Panc1 (cell line): ENCODE data around the gene CD2BP2. TPM values are rescaled to one million over a fixed set of nuclear protein-coding genes. Genes with fewer than 3 reads are reported as not detected.
"Not testable (repeated sequence)": the region's sequence is repeated elsewhere in the genome, so short reads cannot be mapped to it uniquely, and the experiment has no call there.

ENCODE experiments used
- ATAC-seq: fragments of 200-7000 bp; cut with Tn5 transposase; 2 replicates; pipeline ENCODE4 v1.9.1; 2020; ENCODE audit warnings: mild to moderate bottlenecking, moderate library complexity
- BruUV-seq: library from RNA; stranded (reverse); fragments of 400-500 nt; replicated peaks from 2 replicates; lab custom pipeline; 2021; lab: Mats Ljungman, UMichigan
- CTCF ChIA-PET: fragments of 300-600 bp; sonication (Branson Sonifier 250); formaldehyde crosslinking; loops from one replicate; lab custom pipeline; 2022; ENCODE audit warnings: antibody characterized with exemption; lab: Charles Lee
- POLR2A ChIA-PET: fragments of 300-600 bp; sonication (Branson Sonifier 250); formaldehyde crosslinking; loops from one replicate; lab custom pipeline; 2022; ENCODE audit warnings: antibody characterized with exemption; lab: Charles Lee
- DNase-seq: peaks from one replicate; pipeline ENCODE4 v3.0.0-alpha.2; 2010; ENCODE audit warnings: low read depth, low spot score
- H3K27ac ChIP-seq: 2 replicates; pipeline ENCODE4 v1.5.1; 2011; ENCODE audit warnings: mild to moderate bottlenecking, low read length, inconsistent platforms
- H3K27me3 ChIP-seq: fragments of 200-500 bp; sonication (Bioruptor generic); 2 replicates; pipeline ENCODE4 v1.6.0; 2014; ENCODE audit warnings: low read length, inconsistent platforms; ENCODE audit not compliant: control insufficient read depth, insufficient read depth
- H3K36me3 ChIP-seq: fragments of 200-500 bp; sonication (Bioruptor generic); 2 replicates; pipeline ENCODE4 v1.5.1; 2014; ENCODE audit warnings: inconsistent platforms, mild to moderate bottlenecking, low read length, moderate library complexity; ENCODE audit not compliant: control insufficient read depth, insufficient read depth
- H3K4me1 ChIP-seq: 2 replicates; pipeline ENCODE4 v1.5.1; 2011; ENCODE audit warnings: inconsistent platforms, mild to moderate bottlenecking, low read length, moderate library complexity; ENCODE audit not compliant: control insufficient read depth, insufficient read depth
- H3K4me3 ChIP-seq, 2 experiments: 2 replicates each; pipeline ENCODE4 v1.5.1; 2011 to 2012; ENCODE audit warnings: low read depth in 2 of 2, low read length in 2 of 2, mild to moderate bottlenecking in 2 of 2, inconsistent platforms in 1 of 2, moderate library complexity in 1 of 2
- H3K9me3 ChIP-seq: fragments of 200-500 bp; sonication (Bioruptor generic); 2 replicates; pipeline ENCODE4 v1.5.1; 2014; ENCODE audit warnings: low read depth, mild to moderate bottlenecking, inconsistent platforms, low read length, moderate library complexity; ENCODE audit not compliant: control insufficient read depth, insufficient read depth
- POLR2AphosphoS5 ChIP-seq: IDR thresholded peaks from 2 replicates; pipeline ENCODE4 v1.6.1; 2012; ENCODE audit warnings: mild to moderate bottlenecking, low read depth, low read length, moderate library complexity
- SIN3A ChIP-seq: IDR thresholded peaks from 2 replicates; pipeline ENCODE4 v1.6.1; 2012; ENCODE audit warnings: low read depth, mild to moderate bottlenecking, low read length, moderate library complexity, borderline replicate concordance; ENCODE audit not compliant: insufficient read depth
- TCF7L2 ChIP-seq: IDR thresholded peaks from 2 replicates; pipeline ENCODE4 v1.6.1; 2011; ENCODE audit warnings: mild to moderate bottlenecking, low read depth, low read length, inconsistent platforms
- in situ Hi-C: cut with HindIII; loops from 2 replicates; pipeline ENCODE4 v1.10.0; 2016; ENCODE audit warnings: low sequenced_read_pairs, low pct_unique_long_range_greater_than_20kb
- intact Hi-C: fragments of 100-400 bp; cut with micrococcal nuclease; formaldehyde crosslinking; loops from one replicate; pipeline ENCODE4 v1.10.0; 2022; ENCODE audit not compliant: unreplicated experiment
- total RNA-seq: library from RNA; stranded (reverse); gene quantifications from one replicate; pipeline ENCODE4 v1.2.1, GENCODE V29; 2021; ENCODE audit not compliant: unreplicated experiment
- TF ChIP-seq, protein P1 (sequence below): fragments of 450-650 bp; IDR thresholded peaks from 2 replicates; pipeline ENCODE4 v1.5.1; 2017; ENCODE audit warnings: mild to moderate bottlenecking
- TF ChIP-seq, protein P2 (sequence below), 2 experiments: IDR thresholded peaks; 2 replicates each; pipeline ENCODE4 v1.6.1; 2011 to 2012; ENCODE audit warnings: low read depth in 2 of 2, control low read depth in 1 of 2, low read length in 1 of 2, mild to moderate bottlenecking in 1 of 2, moderate library complexity in 1 of 2; ENCODE audit not compliant: insufficient read depth in 1 of 2

CD2BP2 gene
- total RNA-seq, 1 experiment from 2014 or later, result 90.7 TPM

DNA sequence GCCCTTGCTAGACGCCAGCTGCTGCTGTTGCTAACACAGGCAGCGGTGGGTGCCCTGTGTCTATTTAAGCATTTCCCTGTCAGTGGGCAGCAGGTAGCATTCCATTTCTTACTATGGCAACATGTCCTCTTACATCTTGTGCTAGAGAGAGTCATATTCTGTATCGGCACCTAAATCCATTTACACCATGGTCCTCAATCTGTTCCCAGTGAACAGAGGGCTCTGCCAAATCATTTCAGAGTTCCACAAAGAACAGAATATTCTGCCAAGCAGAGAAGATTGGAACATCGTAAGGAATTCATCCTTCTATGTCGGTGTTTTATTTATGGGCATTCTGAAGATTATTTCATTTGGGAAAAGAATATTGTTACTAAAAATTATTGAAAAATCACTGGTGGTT, 16.4 kb downstream of the CD2BP2 start:
- H3K36me3 ChIP-seq, in situ Hi-C loops, H3K27ac ChIP-seq, intact Hi-C loops, ATAC-seq, H3K4me3 ChIP-seq, H3K9me3 ChIP-seq, POLR2A ChIA-PET, DNase-seq, BruUV-seq, H3K4me1 ChIP-seq, H3K27me3 ChIP-seq, CTCF ChIA-PET: not testable (repeated sequence)

DNA sequence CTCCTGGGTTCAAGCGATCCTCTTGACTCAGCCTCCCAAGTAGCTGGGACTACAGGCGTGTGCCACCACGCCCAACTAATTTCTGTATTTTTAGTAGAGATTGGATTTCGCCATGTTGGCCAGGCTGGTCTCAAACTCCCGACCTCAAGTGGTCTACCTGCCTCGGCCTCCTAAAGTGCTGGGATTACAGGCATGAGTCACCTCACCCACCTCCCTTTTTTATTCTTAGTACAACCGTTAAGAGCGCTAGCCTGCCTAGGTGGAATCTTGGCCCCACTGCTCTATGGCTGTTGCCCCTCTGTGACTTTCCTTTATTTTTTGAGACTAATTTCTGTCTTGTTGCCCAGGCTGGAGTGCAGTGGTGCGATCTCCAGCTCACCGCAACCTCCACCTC, 17.1 kb downstream of the CD2BP2 start:
- H3K27me3 ChIP-seq, H3K4me1 ChIP-seq, DNase-seq, intact Hi-C loops, H3K4me3 ChIP-seq, BruUV-seq, H3K36me3 ChIP-seq, in situ Hi-C loops, CTCF ChIA-PET, POLR2A ChIA-PET, H3K27ac ChIP-seq, ATAC-seq, H3K9me3 ChIP-seq: not testable (repeated sequence)

DNA sequence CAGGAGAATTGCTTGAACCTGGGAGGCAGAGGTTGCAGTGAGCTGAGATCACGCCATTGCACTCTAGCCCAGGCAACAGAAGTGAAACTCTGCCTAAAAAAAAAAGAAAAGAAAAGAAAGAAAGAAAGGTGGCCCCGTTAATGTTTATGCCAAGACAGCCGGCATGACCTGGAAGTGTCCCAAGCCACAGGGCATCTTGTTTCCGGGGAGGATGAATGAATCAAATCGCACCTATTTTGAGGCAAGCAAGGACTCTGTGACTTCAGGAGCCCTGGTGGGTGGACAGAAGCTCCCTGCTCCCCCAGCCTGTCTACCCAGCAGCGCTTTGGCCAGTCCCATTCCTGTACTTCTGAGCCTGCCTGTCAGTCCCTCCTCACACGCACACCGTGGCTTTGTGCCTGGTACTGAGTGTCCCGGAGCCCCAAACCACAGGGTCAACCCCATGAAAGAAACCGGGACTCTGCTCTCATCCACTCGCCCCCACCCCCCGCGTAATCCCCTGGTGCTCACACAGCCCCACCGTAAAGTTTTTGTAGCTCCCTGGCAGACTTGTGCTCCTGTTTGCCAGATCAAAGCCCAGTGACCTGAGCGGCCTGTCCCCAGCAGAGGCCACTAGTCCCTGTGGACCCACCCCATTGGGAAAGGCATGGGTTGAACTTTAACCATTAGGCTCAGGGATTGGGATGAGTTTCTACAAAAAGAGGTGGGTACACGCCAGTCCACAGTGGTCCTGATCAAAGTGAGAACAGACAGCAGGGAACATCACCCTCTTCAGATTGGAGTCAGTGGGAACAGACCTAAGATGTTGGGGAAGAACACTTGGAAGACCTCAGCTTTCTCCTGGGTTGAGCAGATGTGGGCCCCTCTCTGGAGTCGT, 19.3 kb downstream of the CD2BP2 start:
- Histone ChIP-seq H3K4me3 (peak overlapping the region; percentile 57 to 59), H3K36me3 (no peaks in the 10 kb centered on the region), H3K4me1 (0 out of 2 replicates have a peak, but pooled peaks cover 4% of the 10 kb centered on the region), H3K9me3 (no peaks in the 10 kb centered on the region), H3K27ac (peak overlapping the region; percentile 69), H3K27me3 (no peaks in the 10 kb centered on the region)
- ChIA-PET POLR2A (interaction anchor here (0.7 to 1.0 kb wide), 3 partner anchors 15 to 1480 kb away, joined by 3 to 10 read pairs (median 5); partner anchors contain the start of gene TBC1D10B), CTCF (interaction anchor here (0.7 kb wide), 1 partner anchor 200 kb away, joined by 3 read pairs; no protein-coding TSS in a partner anchor)
- intact Hi-C loops (no loop called here), in situ Hi-C loops (no loop called here)
- ATAC-seq (peak; percentile 31), DNase-seq (no peak)
- BruUV-seq, result TSS peak; percentile 88
- TF ChIP-seq POLR2AphosphoS5, result no peak
- no peak for TF ChIP-seq TCF7L2
- TF ChIP-seq, protein P1, sequence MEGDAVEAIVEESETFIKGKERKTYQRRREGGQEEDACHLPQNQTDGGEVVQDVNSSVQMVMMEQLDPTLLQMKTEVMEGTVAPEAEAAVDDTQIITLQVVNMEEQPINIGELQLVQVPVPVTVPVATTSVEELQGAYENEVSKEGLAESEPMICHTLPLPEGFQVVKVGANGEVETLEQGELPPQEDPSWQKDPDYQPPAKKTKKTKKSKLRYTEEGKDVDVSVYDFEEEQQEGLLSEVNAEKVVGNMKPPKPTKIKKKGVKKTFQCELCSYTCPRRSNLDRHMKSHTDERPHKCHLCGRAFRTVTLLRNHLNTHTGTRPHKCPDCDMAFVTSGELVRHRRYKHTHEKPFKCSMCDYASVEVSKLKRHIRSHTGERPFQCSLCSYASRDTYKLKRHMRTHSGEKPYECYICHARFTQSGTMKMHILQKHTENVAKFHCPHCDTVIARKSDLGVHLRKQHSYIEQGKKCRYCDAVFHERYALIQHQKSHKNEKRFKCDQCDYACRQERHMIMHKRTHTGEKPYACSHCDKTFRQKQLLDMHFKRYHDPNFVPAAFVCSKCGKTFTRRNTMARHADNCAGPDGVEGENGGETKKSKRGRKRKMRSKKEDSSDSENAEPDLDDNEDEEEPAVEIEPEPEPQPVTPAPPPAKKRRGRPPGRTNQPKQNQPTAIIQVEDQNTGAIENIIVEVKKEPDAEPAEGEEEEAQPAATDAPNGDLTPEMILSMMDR, result no peak
- no peak for TF ChIP-seq SIN3A
- TF ChIP-seq, protein P2, sequence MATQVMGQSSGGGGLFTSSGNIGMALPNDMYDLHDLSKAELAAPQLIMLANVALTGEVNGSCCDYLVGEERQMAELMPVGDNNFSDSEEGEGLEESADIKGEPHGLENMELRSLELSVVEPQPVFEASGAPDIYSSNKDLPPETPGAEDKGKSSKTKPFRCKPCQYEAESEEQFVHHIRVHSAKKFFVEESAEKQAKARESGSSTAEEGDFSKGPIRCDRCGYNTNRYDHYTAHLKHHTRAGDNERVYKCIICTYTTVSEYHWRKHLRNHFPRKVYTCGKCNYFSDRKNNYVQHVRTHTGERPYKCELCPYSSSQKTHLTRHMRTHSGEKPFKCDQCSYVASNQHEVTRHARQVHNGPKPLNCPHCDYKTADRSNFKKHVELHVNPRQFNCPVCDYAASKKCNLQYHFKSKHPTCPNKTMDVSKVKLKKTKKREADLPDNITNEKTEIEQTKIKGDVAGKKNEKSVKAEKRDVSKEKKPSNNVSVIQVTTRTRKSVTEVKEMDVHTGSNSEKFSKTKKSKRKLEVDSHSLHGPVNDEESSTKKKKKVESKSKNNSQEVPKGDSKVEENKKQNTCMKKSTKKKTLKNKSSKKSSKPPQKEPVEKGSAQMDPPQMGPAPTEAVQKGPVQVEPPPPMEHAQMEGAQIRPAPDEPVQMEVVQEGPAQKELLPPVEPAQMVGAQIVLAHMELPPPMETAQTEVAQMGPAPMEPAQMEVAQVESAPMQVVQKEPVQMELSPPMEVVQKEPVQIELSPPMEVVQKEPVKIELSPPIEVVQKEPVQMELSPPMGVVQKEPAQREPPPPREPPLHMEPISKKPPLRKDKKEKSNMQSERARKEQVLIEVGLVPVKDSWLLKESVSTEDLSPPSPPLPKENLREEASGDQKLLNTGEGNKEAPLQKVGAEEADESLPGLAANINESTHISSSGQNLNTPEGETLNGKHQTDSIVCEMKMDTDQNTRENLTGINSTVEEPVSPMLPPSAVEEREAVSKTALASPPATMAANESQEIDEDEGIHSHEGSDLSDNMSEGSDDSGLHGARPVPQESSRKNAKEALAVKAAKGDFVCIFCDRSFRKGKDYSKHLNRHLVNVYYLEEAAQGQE (IDR thresholded peaks at IDR 0.05; ENCODE audit: insufficient read depth in 1 of 2, low read depth in 2 of 2, low read length in 1 of 2), result no peak
